Fibroblast of lung (primary cell): ENCODE measurements around the gene BABAM2. TPM values are rescaled to one million over a fixed set of nuclear protein-coding genes. Genes with fewer than 3 reads are reported as not detected.

ENCODE experiments used
- DNase-seq, 2 donors: peaks; one replicate each; pipeline versions ENCODE4 v3.0.0 to v3.0.0-alpha.2; 2010; ENCODE audit warnings: low read depth in 2 of 2
- H2AFZ ChIP-seq: 2 replicates; pipeline ENCODE4 v1.5.1; 2012; ENCODE audit warnings: low read length, control low read depth, inconsistent platforms
- H3K27ac ChIP-seq: 2 replicates; pipeline ENCODE4 v1.5.1; 2011; ENCODE audit warnings: low read length, control low read depth; ENCODE audit not compliant: insufficient read depth
- H3K27me3 ChIP-seq: 2 replicates; pipeline ENCODE4 v1.5.1; 2011; ENCODE audit warnings: mild to moderate bottlenecking, low read length; ENCODE audit not compliant: control insufficient read depth, insufficient read depth
- H3K36me3 ChIP-seq: 2 replicates; pipeline ENCODE4 v1.5.1; 2011; ENCODE audit warnings: low read length; ENCODE audit not compliant: control insufficient read depth, insufficient read depth
- H3K4me1 ChIP-seq: 2 replicates; pipeline ENCODE4 v1.5.1; 2011; ENCODE audit warnings: low read length; ENCODE audit not compliant: control insufficient read depth, insufficient read depth; ENCODE audit errors: extremely low read depth
- H3K4me2 ChIP-seq: 2 replicates; pipeline ENCODE4 v1.5.1; 2011; ENCODE audit warnings: low read length, control low read depth; ENCODE audit not compliant: insufficient read depth; ENCODE audit errors: extremely low read depth
- H3K4me3 ChIP-seq, 4 experiments: fragments of 200-600 bp in 1 of 4; sonication (generic) in 1 of 4; replicated peaks in 1 of 4; 2 replicates each; pipeline ENCODE4 v1.5.1; 2011 to 2016; ENCODE audit warnings: low read length in 4 of 4, low read depth in 3 of 4, mild to moderate bottlenecking in 3 of 4, control low read depth in 2 of 4, inconsistent platforms in 1 of 4, mixed read lengths in 1 of 4; ENCODE audit not compliant: insufficient read depth in 1 of 4; ENCODE audit errors: control extremely low read depth in 1 of 4
- H3K79me2 ChIP-seq: 2 replicates; pipeline ENCODE4 v1.5.1; 2012; ENCODE audit warnings: mild to moderate bottlenecking, low read length, inconsistent platforms; ENCODE audit not compliant: control insufficient read depth, insufficient read depth
- H3K9ac ChIP-seq: 2 replicates; pipeline ENCODE4 v1.5.1; 2011; ENCODE audit warnings: mild to moderate bottlenecking, low read length, control low read depth; ENCODE audit not compliant: insufficient read depth
- H3K9me3 ChIP-seq: 2 replicates; pipeline ENCODE4 v1.5.1; 2012; ENCODE audit warnings: low read depth, low read length; ENCODE audit not compliant: control insufficient read depth, insufficient read depth
- H4K20me1 ChIP-seq: 2 replicates; pipeline ENCODE4 v1.5.1; 2011; ENCODE audit warnings: low read length; ENCODE audit not compliant: control insufficient read depth, insufficient read depth; ENCODE audit errors: extremely low read depth
- CTCF ChIP-seq, 2 donors: IDR thresholded peaks in 1 of 2; conservative IDR thresholded peaks in 1 of 2; 1 replicate in 1 of 2; 2 replicates in 1 of 2; pipeline ENCODE4 v1.5.1; 2011 to 2012; ENCODE audit warnings: low read length in 2 of 2, control low read depth in 1 of 2, inconsistent platforms in 1 of 2, low read depth in 1 of 2, mild to moderate bottlenecking in 1 of 2
- EZH2 ChIP-seq: IDR thresholded peaks from 2 replicates; pipeline ENCODE4 v1.5.1; 2012; ENCODE audit warnings: low read length, control low read depth, mild to moderate bottlenecking; ENCODE audit errors: missing control alignments
- polyA plus RNA-seq, 2 donors: library from polyadenylated mRNA; depleted of rRNA in 1 of 2; stranded (reverse) in 1 of 2; unstranded in 1 of 2; fragments of >200 nt; gene quantifications; 2 replicates each; pipeline ENCODE4 v1.2.1, GENCODE V29; 2011 to 2012; ENCODE audit warnings: missing spikeins in 1 of 2
- total RNA-seq: library from RNA; depleted of rRNA; stranded (reverse); fragments of >200 nt; gene quantifications from 2 replicates; pipeline ENCODE4 v1.2.1, GENCODE V29; 2014

The BABAM2 gene
- total and polyA plus RNA-seq, 2 donors (not counting 1 experiment from before 2014, with no cell fraction given) = 25.6 to 33.4 TPM

GRCh38 chr2:28002181-28002580, 111.7 kb downstream of the BABAM2 start:
- Histone ChIP-seq H3K27ac (no peak overlapping the region), H3K4me1 (no peaks in the 10 kb centered on the region), H2AFZ (no peak overlapping the region), H3K4me3 (no peak overlapping the region), H3K27me3 (no peaks in the 10 kb centered on the region), H3K79me2 (no peaks in the 10 kb centered on the region), H3K9ac (no peak overlapping the region), H3K4me2 (no peak overlapping the region), H3K36me3 (no peaks in the 10 kb centered on the region), H3K9me3 (no peaks in the 10 kb centered on the region), H4K20me1 (no peaks in the 10 kb centered on the region)
- DNase-seq = no peak
- TF ChIP-seq EZH2 (no peak), CTCF (conservative IDR thresholded peaks at IDR 0.05 in 1 of 2, IDR thresholded peaks at IDR 0.05 in 1 of 2; ENCODE audit: low read depth in 1 of 2, low read length in 2 of 2) (no peak)

- Histone ChIP-seq H3K36me3 (no peaks in the 10 kb centered on the region), H3K4me1 (no peaks in the 10 kb centered on the region), H4K20me1 (no peaks in the 10 kb centered on the region), H3K4me3 (no peak overlapping the region), H3K9ac (no peak overlapping the region), H3K79me2 (no peaks in the 10 kb centered on the region), H3K27ac (no peak overlapping the region), H3K4me2 (no peak overlapping the region), H3K9me3 (no peaks in the 10 kb centered on the region), H3K27me3 (no peaks in the 10 kb centered on the region), H2AFZ (no peak overlapping the region)
- peak; percentile 78 to 96 for DNase-seq
- no peak for TF ChIP-seq CTCF (conservative IDR thresholded peaks at IDR 0.05 in 1 of 2, IDR thresholded peaks at IDR 0.05 in 1 of 2; ENCODE audit: low read depth in 1 of 2, low read length in 2 of 2)
- TF ChIP-seq EZH2 = no peak
Measured at GRCh38 chr2:28004086-28004485, 113.6 kb downstream of the BABAM2 start.

- no peak overlapping the region for H3K9ac ChIP-seq
- no peaks in the 10 kb centered on the region for H3K9me3 ChIP-seq
- no peak overlapping the region for H3K4me3 ChIP-seq
- H3K36me3 ChIP-seq = no peaks in the 10 kb centered on the region
- H3K4me1 ChIP-seq = no peaks in the 10 kb centered on the region
- peak in 1 of 2 donors; percentile 50 for DNase-seq
- TF ChIP-seq EZH2 (no peak), CTCF (conservative IDR thresholded peaks at IDR 0.05 in 1 of 2, IDR thresholded peaks at IDR 0.05 in 1 of 2; ENCODE audit: low read depth in 1 of 2, low read length in 2 of 2) (no peak)
- H3K27me3 ChIP-seq = no peaks in the 10 kb centered on the region
- H3K79me2 ChIP-seq = no peaks in the 10 kb centered on the region
- H2AFZ ChIP-seq = no peak overlapping the region
- H3K27ac ChIP-seq = no peak overlapping the region
- H4K20me1 ChIP-seq = no peaks in the 10 kb centered on the region
- H3K4me2 ChIP-seq = no peak overlapping the region
Measured at GRCh38 chr2:28009732-28010131, 119.2 kb downstream of the BABAM2 start.
